Glutamatergic neuron (in vitro differentiated cells): Measurements from ENCODE around the gene VKORC1L1. TPM values are rescaled to one million over a fixed set of nuclear protein-coding genes. Genes with fewer than 3 reads are reported as not detected.
"Not testable (repeated sequence)": the region's sequence is repeated elsewhere in the genome, so short reads cannot be mapped to it uniquely, and the experiment has no call there.

Source experiments
- DNase-seq: peaks from one replicate; pipeline ENCODE4 v3.0.0; 2022
- H3K27ac Mint-ChIP-seq: one replicate; pipeline ENCODE4 v1.8.0; 2020; ENCODE audit warnings: mild to moderate bottlenecking, mixed read lengths, inconsistent platforms; ENCODE audit not compliant: unreplicated experiment
- H3K27me3 Mint-ChIP-seq: one replicate; pipeline ENCODE4 v1.8.0; 2020; ENCODE audit warnings: mild to moderate bottlenecking, moderate library complexity, mixed read lengths, inconsistent platforms; ENCODE audit not compliant: unreplicated experiment
- H3K36me3 Mint-ChIP-seq: one replicate; pipeline ENCODE4 v1.8.0; 2020; ENCODE audit warnings: mild to moderate bottlenecking, mixed read lengths, inconsistent platforms; ENCODE audit not compliant: unreplicated experiment
- H3K4me1 Mint-ChIP-seq: one replicate; pipeline ENCODE4 v1.8.0; 2020; ENCODE audit warnings: mild to moderate bottlenecking, low read depth, mixed read lengths, inconsistent platforms; ENCODE audit not compliant: unreplicated experiment
- H3K4me3 Mint-ChIP-seq: one replicate; pipeline ENCODE4 v1.8.0; 2020; ENCODE audit warnings: mild to moderate bottlenecking, mixed read lengths, inconsistent platforms; ENCODE audit not compliant: unreplicated experiment
- H3K9me3 Mint-ChIP-seq: one replicate; pipeline ENCODE4 v1.8.0; 2020; ENCODE audit warnings: mild to moderate bottlenecking, moderate library complexity, mixed read lengths, inconsistent platforms; ENCODE audit not compliant: unreplicated experiment
- CTCF ChIP-seq: fragments of 200-600 bp; sonication (generic); IDR thresholded peaks from one replicate; pipeline ENCODE4 v1.5.0; 2021; ENCODE audit not compliant: partially characterized antibody, unreplicated experiment
- total RNA-seq: library from RNA; stranded (reverse); fragmentation: NEBNext Ultra II Directional; extraction: Animal tissue kit (Norgen Biotek cat#: 25700); gene quantifications from one replicate; pipeline ENCODE4 v1.2.1, GENCODE V29; 2021; ENCODE audit not compliant: unreplicated experiment

The VKORC1L1 gene
- total RNA-seq, 1 donor from 2014 or later, result 17.0 TPM

- no peak for DNase-seq
- Mint-ChIP-seq H3K36me3 (no peaks in the 10 kb centered on the region), H3K4me1 (no peaks in the 10 kb centered on the region), H3K27ac (no peak overlapping the region), H3K9me3 (peaks cover 2% of the 10 kb centered on the region), H3K4me3 (no peak overlapping the region), H3K27me3 (no peaks in the 10 kb centered on the region)
- TF ChIP-seq CTCF, result no peak
Measured at GRCh38 chr7:65892835-65893234, 20.0 kb downstream of the VKORC1L1 start.

GRCh38 chr7:65896279-65896870, 23.5 kb downstream of the VKORC1L1 start:
- no peak for DNase-seq
- Mint-ChIP-seq H3K27me3 (no peaks in the 10 kb centered on the region), H3K4me1 (no peaks in the 10 kb centered on the region), H3K9me3 (peaks cover 4% of the 10 kb centered on the region), H3K27ac (no peak overlapping the region), H3K36me3 (peaks cover 10% of the 10 kb centered on the region), H3K4me3 (no peak overlapping the region)
- TF ChIP-seq CTCF, result no peak

DNA sequence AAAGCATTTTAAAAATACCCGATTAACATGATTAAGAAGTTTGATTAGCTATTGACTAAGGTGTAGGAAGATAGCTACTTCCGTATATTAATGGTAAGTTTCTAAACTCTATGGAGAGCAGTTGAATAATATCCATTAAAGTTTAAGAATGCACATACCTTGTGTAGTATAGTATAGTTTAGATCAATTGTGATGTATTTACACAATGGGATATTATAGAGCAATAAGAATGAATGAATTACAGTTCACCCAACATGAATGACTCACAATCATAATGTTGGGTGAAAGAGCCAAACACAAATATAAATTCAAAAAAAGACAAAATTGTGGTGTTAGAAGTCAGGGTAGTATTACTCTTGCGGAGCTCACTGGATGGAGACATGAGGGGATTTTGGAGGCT, 24.4 kb downstream of the VKORC1L1 start:
- not testable (repeated sequence) for DNase-seq

GRCh38 chr7:65898677-65899447, 26.0 kb downstream of the VKORC1L1 start:
- H3K27ac Mint-ChIP-seq, H3K4me3 Mint-ChIP-seq, H3K9me3 Mint-ChIP-seq, H3K4me1 Mint-ChIP-seq, H3K27me3 Mint-ChIP-seq, DNase-seq: not testable (repeated sequence)
- peaks cover 20% of the 10 kb centered on the region for H3K36me3 Mint-ChIP-seq

More for the DNA sequence above, 24.4 kb downstream of the VKORC1L1 start:
- H3K36me3 Mint-ChIP-seq, result peaks cover 16% of the 10 kb centered on the region
- H3K9me3 Mint-ChIP-seq, H3K4me1 Mint-ChIP-seq, H3K4me3 Mint-ChIP-seq, H3K27me3 Mint-ChIP-seq, H3K27ac Mint-ChIP-seq: not testable (repeated sequence)

DNA sequence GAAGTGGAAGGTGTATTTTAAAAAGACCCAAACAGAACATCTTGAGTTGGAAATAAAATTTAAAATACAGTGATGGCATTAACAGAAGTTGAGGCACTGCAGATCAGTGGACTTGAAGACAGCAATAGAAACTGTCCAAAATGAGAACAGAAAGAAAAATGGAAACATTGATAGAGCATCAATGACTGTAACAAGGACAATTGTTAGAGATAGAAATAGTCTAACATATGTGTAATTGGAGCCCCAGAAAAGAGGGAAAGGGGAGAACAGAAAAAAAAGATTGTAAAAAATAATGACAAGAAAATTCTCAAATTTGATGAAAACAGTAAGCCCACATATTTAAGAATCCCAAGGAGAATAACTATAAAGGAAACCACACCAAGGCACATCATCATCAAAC, 29.4 kb downstream of the VKORC1L1 start:
- H3K27ac Mint-ChIP-seq, result no peak overlapping the region
- H3K27me3 Mint-ChIP-seq, result no peaks in the 10 kb centered on the region
- peaks cover 7% of the 10 kb centered on the region for H3K9me3 Mint-ChIP-seq
- H3K36me3 Mint-ChIP-seq, result peaks cover 20% of the 10 kb centered on the region
- no peaks in the 10 kb centered on the region for H3K4me1 Mint-ChIP-seq
- no peak overlapping the region for H3K4me3 Mint-ChIP-seq
- DNase-seq, result no peak
- no peak for TF ChIP-seq CTCF
